PC-9 (cell line): ENCODE results near the gene CD96. TPM values are rescaled to one million over a fixed set of nuclear protein-coding genes. Genes with fewer than 3 reads are reported as not detected.

ENCODE experiments used
- BruUV-seq: library from RNA; stranded (reverse); fragments of 400-500 nt; replicated peaks from 2 replicates; lab custom pipeline; 2021; lab: Mats Ljungman, UMichigan
- CTCF ChIA-PET: fragments of 300-600 bp; sonication (Branson Sonifier 250); formaldehyde crosslinking; loops from one replicate; lab custom pipeline; 2022; ENCODE audit warnings: antibody characterized with exemption; lab: Charles Lee
- POLR2A ChIA-PET: fragments of 300-600 bp; sonication (Branson Sonifier 250); formaldehyde crosslinking; loops from one replicate; lab custom pipeline; 2022; ENCODE audit warnings: antibody characterized with exemption; ENCODE audit not compliant: unreplicated experiment; lab: Charles Lee
- DNase-seq, 2 experiments: peaks; one replicate each; pipeline versions ENCODE4 v3.0.0 to v3.0.0-alpha.2; 2015 to 2022; ENCODE audit warnings: mixed read lengths in 1 of 2
- H2AFZ ChIP-seq: fragments of 200-600 bp; sonication (generic); 2 replicates; pipeline ENCODE4 v1.8.1; 2017; ENCODE audit warnings: antibody characterized with exemption
- H3F3A ChIP-seq: fragments of 200-600 bp; sonication (generic); 2 replicates; pipeline ENCODE4 v1.8.1; 2017; ENCODE audit warnings: antibody characterized with exemption, mild to moderate bottlenecking, low read depth; ENCODE audit not compliant: insufficient read depth
- H3K27ac ChIP-seq: fragments of 200-600 bp; sonication (generic); 2 replicates; pipeline ENCODE4 v1.6.1; 2016; ENCODE audit warnings: mixed run types
- H3K27me3 ChIP-seq: fragments of 200-600 bp; sonication (generic); 2 replicates; pipeline ENCODE4 v1.6.1; 2016; ENCODE audit warnings: low read depth, mixed run types; ENCODE audit not compliant: insufficient read depth
- H3K36me3 ChIP-seq: fragments of 200-600 bp; sonication (generic); 2 replicates; pipeline ENCODE4 v1.6.1; 2016; ENCODE audit warnings: low read depth, mixed run types
- H3K4me1 ChIP-seq: fragments of 200-600 bp; sonication (generic); replicated peaks from 2 replicates; pipeline ENCODE4 v1.6.1; 2016; ENCODE audit warnings: mixed run types; ENCODE audit not compliant: insufficient read depth
- H3K4me2 ChIP-seq: fragments of 200-600 bp; sonication (generic); 2 replicates; pipeline ENCODE4 v1.6.1; 2017; ENCODE audit warnings: mixed run types
- H3K4me3 ChIP-seq: fragments of 200-600 bp; sonication (generic); 2 replicates; pipeline ENCODE4 v1.6.1; 2016; ENCODE audit warnings: mixed run types
- H3K79me2 ChIP-seq: fragments of 200-600 bp; sonication (generic); 2 replicates; pipeline ENCODE4 v1.6.1; 2017; ENCODE audit warnings: low read depth, mixed run types
- H3K9me2 ChIP-seq: fragments of 200-600 bp; sonication (generic); 2 replicates; pipeline ENCODE4 v1.8.1; 2017; ENCODE audit warnings: mild to moderate bottlenecking; ENCODE audit not compliant: insufficient read depth
- H3K9me3 ChIP-seq: fragments of 200-600 bp; sonication (generic); 2 replicates; pipeline ENCODE4 v1.8.1; 2016; ENCODE audit warnings: low read depth; ENCODE audit not compliant: insufficient read depth
- H4K20me1 ChIP-seq: fragments of 200-600 bp; sonication (generic); 2 replicates; pipeline ENCODE4 v1.8.1; 2017; ENCODE audit not compliant: insufficient read depth
- EZH2 ChIP-seq: fragments of 200-600 bp; sonication (generic); IDR thresholded peaks from 2 replicates; pipeline ENCODE4 v1.8.0; 2017; ENCODE audit warnings: antibody characterized with exemption, low read depth
- intact Hi-C: fragments of 100-400 bp; cut with micrococcal nuclease; formaldehyde crosslinking; loops from one replicate; pipeline ENCODE4 v1.10.0; 2022; ENCODE audit not compliant: unreplicated experiment
- total RNA-seq: library from RNA; stranded (reverse); gene quantifications from 2 replicates; pipeline ENCODE4 v1.2.3, GENCODE V29; 2021
- TF ChIP-seq, protein P1 (sequence below): fragments of 200-600 bp; sonication (generic); conservative IDR thresholded peaks from 2 replicates; pipeline ENCODE4 v1.6.1; 2017; ENCODE audit warnings: mixed run types, antibody characterized with exemption, mild to moderate bottlenecking, moderate library complexity

The CD96 gene
- total RNA-seq, 1 experiment from 2014 or later: 0.11 TPM

DNA sequence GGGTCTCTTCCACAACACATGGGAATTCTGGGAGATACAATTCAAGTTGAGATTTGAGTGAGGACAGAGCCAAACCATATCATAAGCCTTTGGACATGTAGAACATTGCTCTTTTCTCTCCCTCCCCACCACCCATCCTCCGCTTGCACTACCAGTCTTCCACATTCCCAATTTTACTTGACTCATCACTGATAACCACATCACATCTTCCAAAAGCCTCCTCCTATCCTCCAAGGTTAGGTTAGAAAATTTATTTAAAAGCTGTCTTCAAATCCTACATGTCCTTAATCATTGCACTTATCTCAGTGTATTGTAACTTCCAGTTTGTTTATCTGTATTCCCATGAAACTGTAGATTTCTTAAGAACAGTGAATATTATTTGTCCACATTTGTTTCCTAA, 42.7 kb downstream of the CD96 start:
- intact Hi-C loops: loop anchor here (1.0 to 2.0 kb wide), 3 partner anchors 10 to 276 kb away; no protein-coding TSS in a partner anchor
- no TSS peak for BruUV-seq
- peaks cover 33% of the 10 kb centered on the region for H3K4me1 ChIP-seq

DNA sequence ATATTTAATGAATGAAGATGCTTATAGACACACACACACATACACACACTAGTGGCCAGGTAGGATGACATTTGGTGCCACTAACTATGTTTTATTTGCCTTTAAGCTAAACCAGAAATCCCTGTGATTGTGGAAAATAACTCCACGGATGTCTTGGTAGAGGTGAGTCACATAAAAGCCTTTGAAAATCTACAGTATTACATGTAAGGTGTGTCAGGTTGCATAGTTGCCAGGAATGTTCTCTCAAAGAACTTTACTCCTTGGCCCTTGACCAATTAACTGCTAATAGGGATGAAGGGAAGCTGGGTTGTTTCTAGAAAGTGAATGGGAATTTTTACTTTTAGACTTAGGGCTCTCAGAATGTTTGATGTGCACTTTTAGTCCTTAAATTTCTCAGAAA, 43.2 kb downstream of the CD96 start:
- H3K4me3 ChIP-seq: no peak overlapping the region
- H3K27ac ChIP-seq: peak overlapping the region; percentile 52
- H3K27me3 ChIP-seq: no peaks in the 10 kb centered on the region
- H3K79me2 ChIP-seq: no peaks in the 10 kb centered on the region
- H3K36me3 ChIP-seq: no peaks in the 10 kb centered on the region
- no peak overlapping the region for H2AFZ ChIP-seq
- H3K4me1 ChIP-seq: peaks cover 38% of the 10 kb centered on the region
- POLR2A ChIA-PET: interaction anchor here (0.7 to 1.2 kb wide), 2 partner anchors 9 to 704 kb away, joined by 3 to 5 read pairs; no protein-coding TSS in a partner anchor
- TF ChIP-seq EZH2: no peak
- TF ChIP-seq, protein P1, sequence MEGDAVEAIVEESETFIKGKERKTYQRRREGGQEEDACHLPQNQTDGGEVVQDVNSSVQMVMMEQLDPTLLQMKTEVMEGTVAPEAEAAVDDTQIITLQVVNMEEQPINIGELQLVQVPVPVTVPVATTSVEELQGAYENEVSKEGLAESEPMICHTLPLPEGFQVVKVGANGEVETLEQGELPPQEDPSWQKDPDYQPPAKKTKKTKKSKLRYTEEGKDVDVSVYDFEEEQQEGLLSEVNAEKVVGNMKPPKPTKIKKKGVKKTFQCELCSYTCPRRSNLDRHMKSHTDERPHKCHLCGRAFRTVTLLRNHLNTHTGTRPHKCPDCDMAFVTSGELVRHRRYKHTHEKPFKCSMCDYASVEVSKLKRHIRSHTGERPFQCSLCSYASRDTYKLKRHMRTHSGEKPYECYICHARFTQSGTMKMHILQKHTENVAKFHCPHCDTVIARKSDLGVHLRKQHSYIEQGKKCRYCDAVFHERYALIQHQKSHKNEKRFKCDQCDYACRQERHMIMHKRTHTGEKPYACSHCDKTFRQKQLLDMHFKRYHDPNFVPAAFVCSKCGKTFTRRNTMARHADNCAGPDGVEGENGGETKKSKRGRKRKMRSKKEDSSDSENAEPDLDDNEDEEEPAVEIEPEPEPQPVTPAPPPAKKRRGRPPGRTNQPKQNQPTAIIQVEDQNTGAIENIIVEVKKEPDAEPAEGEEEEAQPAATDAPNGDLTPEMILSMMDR: no peak
- DNase-seq: peak; percentile 36 to 93
- H3K9me2 ChIP-seq: no peaks in the 10 kb centered on the region
- no TSS peak for BruUV-seq
- no peaks in the 10 kb centered on the region for H4K20me1 ChIP-seq
- peak overlapping the region; percentile 6; the same call in 1 of the 2 replicates for H3K4me2 ChIP-seq
- H3K9me3 ChIP-seq: peaks cover 3% of the 10 kb centered on the region; the same call in 1 of the 2 replicates
- H3F3A ChIP-seq: peaks cover 14% of the 10 kb centered on the region; the same call in 1 of the 2 replicates
- CTCF ChIA-PET: interaction anchor here (0.6 to 0.9 kb wide), 2 partner anchors 9 to 274 kb away, joined by 4 to 5 read pairs; no protein-coding TSS in a partner anchor
- intact Hi-C loops: loop anchor here (1.0 to 2.0 kb wide), 3 partner anchors 9 to 276 kb away; no protein-coding TSS in a partner anchor

More for the DNA sequence above, 42.7 kb downstream of the CD96 start:
- H2AFZ ChIP-seq: no peak overlapping the region
- no peaks in the 10 kb centered on the region for H3K79me2 ChIP-seq
- TF ChIP-seq, protein P1: no peak
- no peak for TF ChIP-seq EZH2
- H3K27me3 ChIP-seq: no peaks in the 10 kb centered on the region
- no peaks in the 10 kb centered on the region for H3K36me3 ChIP-seq
- H3K4me2 ChIP-seq: 0 out of 2 replicates have a peak overlapping the region, but pooled peaks have one; percentile 10
- H3K9me3 ChIP-seq: peaks cover 3% of the 10 kb centered on the region; the same call in 1 of the 2 replicates
- peaks cover 14% of the 10 kb centered on the region; the same call in 1 of the 2 replicates for H3F3A ChIP-seq
- no peak for DNase-seq
- H3K27ac ChIP-seq: peak overlapping the region; percentile 52
- H3K4me3 ChIP-seq: no peak overlapping the region
- H4K20me1 ChIP-seq: no peaks in the 10 kb centered on the region
- ChIA-PET POLR2A (interaction anchor here (1.2 kb wide), 1 partner anchor 9 kb away, joined by 5 read pairs; no protein-coding TSS in a partner anchor), CTCF (interaction anchor here (0.6 to 0.9 kb wide), 2 partner anchors 10 to 275 kb away, joined by 4 to 5 read pairs; no protein-coding TSS in a partner anchor)
- H3K9me2 ChIP-seq: no peaks in the 10 kb centered on the region

GRCh38 chr3:111588527-111588926, 46.5 kb downstream of the CD96 start:
- H3K27me3 ChIP-seq: no peaks in the 10 kb centered on the region
- CTCF ChIA-PET: no interaction called here

More at GRCh38 chr3:111588527-111588926, 46.5 kb downstream of the CD96 start:
- Histone ChIP-seq H3K9me3 (no peaks in the 10 kb centered on the region; the same call in 1 of the 2 replicates), H3K27ac (no peak overlapping the region), H3K36me3 (no peaks in the 10 kb centered on the region), H3K79me2 (no peaks in the 10 kb centered on the region), H3K4me2 (no peak overlapping the region), H3K4me3 (no peak overlapping the region), H3F3A (peaks cover 10% of the 10 kb centered on the region; the same call in 1 of the 2 replicates), H4K20me1 (no peaks in the 10 kb centered on the region), H3K4me1 (peaks cover 29% of the 10 kb centered on the region), H2AFZ (no peak overlapping the region), H3K9me2 (no peaks in the 10 kb centered on the region)
- intact Hi-C loops: no loop called here
- POLR2A ChIA-PET: interaction anchor here (0.7 kb wide), 1 partner anchor 27 kb away, joined by 4 read pairs; no protein-coding TSS in a partner anchor
- BruUV-seq: no TSS peak
- TF ChIP-seq, protein P1: no peak
- no peak for TF ChIP-seq EZH2
- no peak for DNase-seq
